CD8-positive, alpha-beta memory T cell (primary cell): ENCODE results near the gene TXNDC16. TPM values are rescaled to one million over a fixed set of nuclear protein-coding genes. Genes with fewer than 3 reads are reported as not detected.
A peak's percentile ranks its signal among the peaks of the same experiment; 100 is the strongest.

Source experiments
- CTCF ChIA-PET: fragments of 350-600 bp; sonication (Branson Sonifier 250); formaldehyde crosslinking; loops from one replicate; lab custom pipeline; 2021; ENCODE audit warnings: antibody characterized with exemption; lab: Charles Lee
- POLR2A ChIA-PET: fragments of 350-600 bp; sonication (Branson Sonifier 250); formaldehyde crosslinking; loops from one replicate; lab custom pipeline; 2021; ENCODE audit warnings: antibody characterized with exemption; lab: Charles Lee
- DNase-seq, 5 donors: peaks; one replicate each; pipeline versions ENCODE4 v3.0.0 to v3.0.0-alpha.2; 2020 to 2022; ENCODE audit warnings: mixed read lengths in 1 of 5
- H3K27ac ChIP-seq: one replicate; pipeline ENCODE4 v1.7.0; 2013; ENCODE audit warnings: low read depth, mild to moderate bottlenecking, low read length, moderate library complexity
- H3K27me3 ChIP-seq: 2 replicates; pipeline ENCODE4 v1.7.0; 2013; ENCODE audit warnings: low read length, mild to moderate bottlenecking; ENCODE audit not compliant: insufficient read depth, poor library complexity, severe bottlenecking
- H3K36me3 ChIP-seq: 2 replicates; pipeline ENCODE4 v1.7.0; 2013; ENCODE audit warnings: mild to moderate bottlenecking, low read length, moderate library complexity; ENCODE audit not compliant: insufficient read depth
- H3K4me1 ChIP-seq: 2 replicates; pipeline ENCODE4 v1.7.0; 2013; ENCODE audit warnings: mild to moderate bottlenecking, low read length, moderate library complexity; ENCODE audit not compliant: insufficient read depth
- H3K4me3 ChIP-seq: 2 replicates; pipeline ENCODE4 v1.7.0; 2013; ENCODE audit warnings: mild to moderate bottlenecking, low read length
- H3K9me3 ChIP-seq: 2 replicates; pipeline ENCODE4 v1.7.0; 2013; ENCODE audit warnings: mild to moderate bottlenecking, low read length
- H3K27ac Mint-ChIP-seq, 8 donors: one replicate each; pipeline ENCODE4 v1.8.0; 2020 to 2021; ENCODE audit warnings: mixed read lengths in 8 of 8, mild to moderate bottlenecking in 6 of 8, inconsistent platforms in 3 of 8, moderate library complexity in 3 of 8
- H3K27me3 Mint-ChIP-seq, 2 donors: one replicate each; pipeline ENCODE4 v1.8.0; 2020 to 2021; ENCODE audit warnings: mixed read lengths in 2 of 2, mild to moderate bottlenecking in 1 of 2, moderate library complexity in 1 of 2
- H3K36me3 Mint-ChIP-seq, 3 donors: one replicate each; pipeline ENCODE4 v1.8.0; 2020 to 2021; ENCODE audit warnings: mixed read lengths in 3 of 3, inconsistent platforms in 1 of 3, mild to moderate bottlenecking in 1 of 3
- H3K4me1 Mint-ChIP-seq, 3 donors: one replicate each; pipeline ENCODE4 v1.8.0; 2020 to 2021; ENCODE audit warnings: mixed read lengths in 3 of 3, inconsistent platforms in 1 of 3, mild to moderate bottlenecking in 1 of 3
- H3K4me3 Mint-ChIP-seq, 7 donors: one replicate each; pipeline ENCODE4 v1.8.0; 2020 to 2021; ENCODE audit warnings: mixed read lengths in 7 of 7, mild to moderate bottlenecking in 6 of 7, moderate library complexity in 4 of 7, inconsistent platforms in 2 of 7
- H3K9me3 Mint-ChIP-seq, 5 donors: one replicate each; pipeline ENCODE4 v1.8.0; 2020 to 2022; ENCODE audit warnings: mixed read lengths in 5 of 5, mild to moderate bottlenecking in 3 of 5, moderate library complexity in 2 of 5, inconsistent platforms in 1 of 5
- polyA plus RNA-seq: library from polyadenylated mRNA; unstranded; fragments of 300-500 nt; fragmentation: Illumina TruSeq; gene quantifications from one replicate; pipeline ENCODE4 v1.2.3, GENCODE V29; 2021
- total RNA-seq, 2 experiments: library from RNA; stranded (reverse); gene quantifications; one replicate each; pipeline ENCODE4 v1.2.3, GENCODE V29; 2021

Gene TXNDC16
- total and polyA plus RNA-seq, 3 experiments from 2014 or later, result 1.8 to 4.6 (median 3.8) TPM

GRCh38 chr14:52417139-52417538 lies 135.2 kb downstream of the TXNDC16 start:
- no peaks in the 10 kb centered on the region for H3K27me3 Mint-ChIP-seq
- Histone ChIP-seq H3K4me1 (no peaks in the 10 kb centered on the region), H3K27me3 (no peaks in the 10 kb centered on the region), H3K36me3 (no peaks in the 10 kb centered on the region), H3K9me3 (no peaks in the 10 kb centered on the region), H3K27ac (no peak overlapping the region), H3K4me3 (no peak overlapping the region)
- no peaks in the 10 kb centered on the region for H3K36me3 Mint-ChIP-seq
- ChIA-PET CTCF (interaction anchor here (0.5 kb wide), 1 partner anchor 861 kb away, joined by 3 read pairs; no protein-coding TSS in a partner anchor), POLR2A (no interaction called here)
- peaks cover 0 to 2% (median 0%) of the 10 kb centered on the region in 5 donors for H3K9me3 Mint-ChIP-seq
- H3K27ac Mint-ChIP-seq, result no peak overlapping the region
- H3K4me3 Mint-ChIP-seq, result no peak overlapping the region
- no peak for DNase-seq
- H3K4me1 Mint-ChIP-seq, result peaks cover 17 to 37% (median 25%) of the 10 kb centered on the region in 3 donors

GRCh38 chr14:52413729-52414408 lies 138.4 kb downstream of the TXNDC16 start:
- H3K9me3 Mint-ChIP-seq, result peaks cover 0 to 2% (median 0%) of the 10 kb centered on the region in 5 donors
- CTCF ChIA-PET, result interaction anchor here (0.8 kb wide), 1 partner anchor 99 kb away, joined by 3 read pairs; the partner anchor contains the start of gene PTGER2
- H3K27me3 Mint-ChIP-seq, result peaks cover 0 to 3% of the 10 kb centered on the region in 2 donors
- H3K4me1 Mint-ChIP-seq, result peaks cover 21 to 29% (median 21%) of the 10 kb centered on the region in 3 donors
- peak overlapping the region in 4 of 8 donors; percentile 3 to 25 (median 17) for H3K27ac Mint-ChIP-seq
- H3K27me3 ChIP-seq, result no peaks in the 10 kb centered on the region
- DNase-seq, result no peak
- no peak overlapping the region for H3K27ac ChIP-seq
- H3K36me3 ChIP-seq, result no peaks in the 10 kb centered on the region
- H3K4me1 ChIP-seq, result no peaks in the 10 kb centered on the region
- H3K4me3 Mint-ChIP-seq, result peak overlapping the region in 6 of 7 donors; percentile 10 to 62 (median 49)
- POLR2A ChIA-PET, result no interaction called here
- H3K36me3 Mint-ChIP-seq, result no peaks in the 10 kb centered on the region
- H3K9me3 ChIP-seq, result no peaks in the 10 kb centered on the region
- no peak overlapping the region for H3K4me3 ChIP-seq

DNA sequence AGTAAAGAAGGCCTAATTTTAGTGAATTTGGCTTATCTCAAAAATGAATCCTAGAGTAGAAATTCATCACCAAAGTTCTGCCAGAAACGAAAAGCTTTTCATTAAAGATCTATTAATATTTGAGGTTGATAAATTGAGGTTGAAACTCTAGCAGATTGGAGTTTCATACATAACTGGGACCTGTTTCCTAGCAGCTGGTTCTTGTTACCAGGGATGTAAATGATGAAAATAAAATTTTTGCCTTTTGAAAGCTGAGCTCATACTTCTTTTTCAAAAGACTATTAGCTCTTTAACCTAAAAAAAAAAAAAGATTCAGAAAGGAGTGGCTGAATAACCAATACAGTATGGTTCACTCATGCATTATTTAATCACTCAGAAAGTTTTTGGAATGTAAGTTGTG lies 139.9 kb downstream of the TXNDC16 start:
- Histone ChIP-seq H3K9me3 (no peaks in the 10 kb centered on the region), H3K36me3 (no peaks in the 10 kb centered on the region), H3K27me3 (no peaks in the 10 kb centered on the region), H3K4me1 (no peaks in the 10 kb centered on the region), H3K27ac (no peak overlapping the region), H3K4me3 (no peak overlapping the region)
- H3K4me3 Mint-ChIP-seq, result no peak overlapping the region
- ChIA-PET CTCF (interaction anchor here (1.0 to 1.1 kb wide), 2 partner anchors 11 to 97 kb away, joined by 3 read pairs; no protein-coding TSS in a partner anchor), POLR2A (no interaction called here)
- no peak for DNase-seq
- H3K27ac Mint-ChIP-seq, result no peak overlapping the region
- H3K36me3 Mint-ChIP-seq, result no peaks in the 10 kb centered on the region
- peaks cover 0 to 3% of the 10 kb centered on the region in 2 donors for H3K27me3 Mint-ChIP-seq
- H3K9me3 Mint-ChIP-seq, result no peaks in the 10 kb centered on the region
- H3K4me1 Mint-ChIP-seq, result peaks cover 19 to 29% (median 21%) of the 10 kb centered on the region in 3 donors

DNA sequence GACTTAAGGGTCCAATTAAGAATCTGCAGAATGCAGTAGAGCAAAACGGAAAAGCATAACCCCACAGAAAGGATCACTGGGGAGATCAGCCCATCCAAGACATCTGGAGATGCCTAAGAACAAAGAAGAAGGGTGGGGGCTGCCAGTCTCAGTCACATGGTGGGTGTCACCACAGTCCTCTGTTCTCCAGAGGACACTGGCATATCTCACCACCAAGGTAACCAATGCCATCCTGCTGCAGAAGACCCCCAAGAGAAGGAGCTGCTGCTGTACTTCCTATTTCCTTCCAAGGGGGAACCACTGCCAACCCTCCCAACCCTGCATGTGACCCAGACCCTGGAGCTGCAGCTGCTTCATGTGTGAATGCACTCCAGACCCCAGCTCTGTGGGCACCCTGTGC lies 147.0 kb downstream of the TXNDC16 start:
- Mint-ChIP-seq H3K27me3 (no peaks in the 10 kb centered on the region), H3K36me3 (no peaks in the 10 kb centered on the region), H3K9me3 (no peaks in the 10 kb centered on the region), H3K27ac (no peak overlapping the region), H3K4me1 (peaks cover 46 to 68% (median 58%) of the 10 kb centered on the region in 3 donors), H3K4me3 (no peak overlapping the region)
- ChIA-PET POLR2A (no interaction called here), CTCF (no interaction called here)
- H3K27ac ChIP-seq, result no peak overlapping the region
- no peaks in the 10 kb centered on the region for H3K9me3 ChIP-seq
- peaks cover 39% of the 10 kb centered on the region for H3K4me1 ChIP-seq
- no peak for DNase-seq
- H3K27me3 ChIP-seq, result no peaks in the 10 kb centered on the region
- H3K36me3 ChIP-seq, result no peaks in the 10 kb centered on the region
- H3K4me3 ChIP-seq, result no peak overlapping the region

GRCh38 chr14:52402812-52403526 lies 149.3 kb downstream of the TXNDC16 start:
- peaks cover 52 to 69% (median 68%) of the 10 kb centered on the region in 3 donors for H3K4me1 Mint-ChIP-seq
- Histone ChIP-seq H3K9me3 (no peaks in the 10 kb centered on the region), H3K27ac (no peak overlapping the region), H3K27me3 (no peaks in the 10 kb centered on the region), H3K36me3 (no peaks in the 10 kb centered on the region), H3K4me3 (no peak overlapping the region), H3K4me1 (peaks cover 52% of the 10 kb centered on the region)
- CTCF ChIA-PET, result no interaction called here
- H3K36me3 Mint-ChIP-seq, result no peaks in the 10 kb centered on the region
- H3K9me3 Mint-ChIP-seq, result no peaks in the 10 kb centered on the region
- H3K4me3 Mint-ChIP-seq, result peak overlapping the region in 6 of 7 donors; percentile 0 to 28 (median 15)
- DNase-seq, result peak in 3 of 5 donors; percentile 29 to 53 (median 33)
- POLR2A ChIA-PET, result no interaction called here
- H3K27ac Mint-ChIP-seq, result peak overlapping the region in 7 of 8 donors; percentile 1 to 86 (median 70)
- no peaks in the 10 kb centered on the region for H3K27me3 Mint-ChIP-seq

- Histone ChIP-seq H3K36me3 (no peaks in the 10 kb centered on the region), H3K9me3 (no peaks in the 10 kb centered on the region), H3K4me1 (peaks cover 49% of the 10 kb centered on the region), H3K27ac (no peak overlapping the region), H3K4me3 (no peak overlapping the region), H3K27me3 (no peaks in the 10 kb centered on the region)
- Mint-ChIP-seq H3K9me3 (peaks cover 0 to 3% (median 0%) of the 10 kb centered on the region in 5 donors), H3K27ac (peak overlapping the region; percentile 0 to 78 (median 54)), H3K27me3 (no peaks in the 10 kb centered on the region), H3K36me3 (peaks cover 0 to 7% (median 0%) of the 10 kb centered on the region in 3 donors), H3K4me3 (peak overlapping the region; percentile 1 to 60 (median 52)), H3K4me1 (peaks cover 53 to 66% (median 66%) of the 10 kb centered on the region in 3 donors)
- POLR2A ChIA-PET, result interaction anchor here (1.0 to 1.1 kb wide), 2 partner anchors 10 to 86 kb away, joined by 3 to 4 read pairs; partner anchors contain the start of gene PTGER2
- CTCF ChIA-PET, result interaction anchor here (0.9 to 1.5 kb wide), 8 partner anchors 12 to 357 kb away, joined by 3 to 6 read pairs (median 4); partner anchors contain the start of gene PTGER2
- DNase-seq, result peak in 2 of 5 donors; percentile 49 to 52
Observed at GRCh38 chr14:52400846-52401245, 151.5 kb downstream of the TXNDC16 start.

DNA sequence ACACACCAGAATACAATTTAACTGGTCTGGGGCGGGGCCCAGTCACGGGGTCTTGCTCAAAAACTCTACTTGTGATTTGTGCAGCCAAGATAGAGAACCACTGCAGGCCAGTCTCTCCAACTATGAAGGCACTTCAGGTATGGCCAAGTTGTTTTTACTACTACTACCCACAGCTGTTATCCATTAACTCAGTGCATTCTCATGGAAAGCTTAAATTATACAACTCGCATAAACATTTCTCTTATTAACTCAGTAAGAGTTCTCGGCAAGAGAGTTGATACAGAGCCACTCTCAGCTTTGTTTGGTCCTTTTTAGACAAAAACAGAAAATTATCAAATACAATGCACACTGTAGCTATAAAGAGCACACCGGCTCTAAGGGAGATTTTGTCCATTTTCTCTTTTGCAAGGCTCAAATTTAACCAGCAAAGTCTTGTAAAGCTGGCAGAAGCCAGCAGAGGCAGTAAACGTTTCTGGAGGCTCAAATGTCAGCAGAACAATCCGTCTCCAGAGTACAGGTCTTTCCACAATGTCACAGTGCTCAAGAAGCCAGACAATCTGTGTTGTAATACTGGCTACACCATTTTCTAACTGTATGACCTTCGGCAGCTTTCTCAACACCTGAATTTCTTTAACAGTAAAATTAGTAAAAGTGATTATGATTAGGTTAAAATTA lies 152.2 kb downstream of the TXNDC16 start:
- no peaks in the 10 kb centered on the region for H3K27me3 Mint-ChIP-seq
- H3K27ac Mint-ChIP-seq, result peak overlapping the region in 6 of 8 donors; percentile 54 to 78 (median 57)
- Histone ChIP-seq H3K27ac (no peak overlapping the region), H3K9me3 (no peaks in the 10 kb centered on the region), H3K36me3 (no peaks in the 10 kb centered on the region), H3K4me3 (no peak overlapping the region), H3K27me3 (no peaks in the 10 kb centered on the region), H3K4me1 (peaks cover 44% of the 10 kb centered on the region)
- ChIA-PET POLR2A (interaction anchor here (1.0 to 1.1 kb wide), 2 partner anchors 9 to 86 kb away, joined by 3 to 4 read pairs; partner anchors contain the start of gene PTGER2), CTCF (interaction anchor here (0.9 to 1.5 kb wide), 6 partner anchors 53 to 357 kb away, joined by 3 to 6 read pairs (median 4); partner anchors contain the start of gene PTGER2)
- H3K4me1 Mint-ChIP-seq, result peaks cover 55 to 64% (median 61%) of the 10 kb centered on the region in 3 donors
- peak overlapping the region in 4 of 7 donors; percentile 33 to 60 (median 54) for H3K4me3 Mint-ChIP-seq
- DNase-seq, result no peak
- H3K36me3 Mint-ChIP-seq, result peaks cover 0 to 9% (median 0%) of the 10 kb centered on the region in 3 donors
- peaks cover 0 to 3% (median 0%) of the 10 kb centered on the region in 5 donors for H3K9me3 Mint-ChIP-seq
